Measurements from ENCODE around the gene SEZ6.

SEZ6 gene

DNA sequence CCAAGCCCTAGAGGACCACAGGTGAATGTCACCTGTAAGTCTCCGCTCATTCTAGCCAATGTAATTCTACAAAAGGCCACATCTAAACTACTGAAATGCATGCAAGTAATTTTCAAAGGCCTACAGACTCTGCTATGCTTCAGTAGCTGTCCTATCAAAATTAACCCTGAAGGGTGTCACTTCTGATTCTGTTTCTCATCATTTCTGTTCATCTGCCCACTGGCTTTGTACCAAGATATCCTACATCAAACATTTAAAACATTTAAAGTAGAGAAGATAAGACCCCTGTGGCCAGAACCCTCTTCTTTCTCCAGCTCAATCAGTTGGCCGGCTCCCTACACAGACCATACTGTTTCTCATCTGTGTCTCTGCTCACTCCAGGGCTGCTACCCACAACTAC, 76.0 kb downstream of the SEZ6 start:
- TF ChIP-seq TEAD4 (IDR thresholded peaks at IDR 0.05) (no peak), RAD21 (IDR thresholded peaks at IDR 0.05; ENCODE audit: low read depth) (no peak), TCF12 (IDR thresholded peaks at IDR 0.05; ENCODE audit: low read depth) (no peak), TAF1 (IDR thresholded peaks at IDR 0.05; ENCODE audit: low read depth) (no peak), ZBTB7A (IDR thresholded peaks at IDR 0.05; ENCODE audit: low read depth) (no peak), NFIC (IDR thresholded peaks at IDR 0.05) (no peak), CEBPB (IDR thresholded peaks at IDR 0.05) (no peak), EP300 (IDR thresholded peaks at IDR 0.05; ENCODE audit: borderline replicate concordance) (no peak)
- TF ChIP-seq, protein P1, sequence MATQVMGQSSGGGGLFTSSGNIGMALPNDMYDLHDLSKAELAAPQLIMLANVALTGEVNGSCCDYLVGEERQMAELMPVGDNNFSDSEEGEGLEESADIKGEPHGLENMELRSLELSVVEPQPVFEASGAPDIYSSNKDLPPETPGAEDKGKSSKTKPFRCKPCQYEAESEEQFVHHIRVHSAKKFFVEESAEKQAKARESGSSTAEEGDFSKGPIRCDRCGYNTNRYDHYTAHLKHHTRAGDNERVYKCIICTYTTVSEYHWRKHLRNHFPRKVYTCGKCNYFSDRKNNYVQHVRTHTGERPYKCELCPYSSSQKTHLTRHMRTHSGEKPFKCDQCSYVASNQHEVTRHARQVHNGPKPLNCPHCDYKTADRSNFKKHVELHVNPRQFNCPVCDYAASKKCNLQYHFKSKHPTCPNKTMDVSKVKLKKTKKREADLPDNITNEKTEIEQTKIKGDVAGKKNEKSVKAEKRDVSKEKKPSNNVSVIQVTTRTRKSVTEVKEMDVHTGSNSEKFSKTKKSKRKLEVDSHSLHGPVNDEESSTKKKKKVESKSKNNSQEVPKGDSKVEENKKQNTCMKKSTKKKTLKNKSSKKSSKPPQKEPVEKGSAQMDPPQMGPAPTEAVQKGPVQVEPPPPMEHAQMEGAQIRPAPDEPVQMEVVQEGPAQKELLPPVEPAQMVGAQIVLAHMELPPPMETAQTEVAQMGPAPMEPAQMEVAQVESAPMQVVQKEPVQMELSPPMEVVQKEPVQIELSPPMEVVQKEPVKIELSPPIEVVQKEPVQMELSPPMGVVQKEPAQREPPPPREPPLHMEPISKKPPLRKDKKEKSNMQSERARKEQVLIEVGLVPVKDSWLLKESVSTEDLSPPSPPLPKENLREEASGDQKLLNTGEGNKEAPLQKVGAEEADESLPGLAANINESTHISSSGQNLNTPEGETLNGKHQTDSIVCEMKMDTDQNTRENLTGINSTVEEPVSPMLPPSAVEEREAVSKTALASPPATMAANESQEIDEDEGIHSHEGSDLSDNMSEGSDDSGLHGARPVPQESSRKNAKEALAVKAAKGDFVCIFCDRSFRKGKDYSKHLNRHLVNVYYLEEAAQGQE (IDR thresholded peaks at IDR 0.05; ENCODE audit: low read depth), result no peak
- TF ChIP-seq, protein P2, sequence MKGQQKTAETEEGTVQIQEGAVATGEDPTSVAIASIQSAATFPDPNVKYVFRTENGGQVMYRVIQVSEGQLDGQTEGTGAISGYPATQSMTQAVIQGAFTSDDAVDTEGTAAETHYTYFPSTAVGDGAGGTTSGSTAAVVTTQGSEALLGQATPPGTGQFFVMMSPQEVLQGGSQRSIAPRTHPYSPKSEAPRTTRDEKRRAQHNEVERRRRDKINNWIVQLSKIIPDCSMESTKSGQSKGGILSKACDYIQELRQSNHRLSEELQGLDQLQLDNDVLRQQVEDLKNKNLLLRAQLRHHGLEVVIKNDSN (IDR thresholded peaks at IDR 0.05), result no peak

DNA sequence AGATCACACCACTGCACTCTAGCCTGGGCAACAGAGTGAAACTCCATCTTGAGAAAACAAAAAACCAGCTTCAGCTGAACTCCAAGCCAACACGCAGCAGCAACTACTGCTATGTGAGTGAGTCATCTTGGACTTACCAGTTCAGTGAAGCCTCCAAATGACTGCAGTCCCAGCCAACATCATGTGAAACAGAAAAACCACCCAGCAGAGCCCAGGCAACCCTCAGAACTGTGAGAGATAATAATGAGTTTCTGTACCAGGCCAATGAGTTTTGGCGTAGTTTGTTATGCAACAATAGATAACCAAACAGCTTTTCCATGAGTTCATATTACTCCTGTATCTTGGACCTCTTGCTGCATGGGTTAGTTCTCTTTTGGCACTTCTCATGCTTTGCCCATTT, 77.8 kb downstream of the SEZ6 start:
- TF ChIP-seq EGR1 (IDR thresholded peaks at IDR 0.05) (no peak), TCF12 (IDR thresholded peaks at IDR 0.05; ENCODE audit: low read depth) (no peak)

DNA sequence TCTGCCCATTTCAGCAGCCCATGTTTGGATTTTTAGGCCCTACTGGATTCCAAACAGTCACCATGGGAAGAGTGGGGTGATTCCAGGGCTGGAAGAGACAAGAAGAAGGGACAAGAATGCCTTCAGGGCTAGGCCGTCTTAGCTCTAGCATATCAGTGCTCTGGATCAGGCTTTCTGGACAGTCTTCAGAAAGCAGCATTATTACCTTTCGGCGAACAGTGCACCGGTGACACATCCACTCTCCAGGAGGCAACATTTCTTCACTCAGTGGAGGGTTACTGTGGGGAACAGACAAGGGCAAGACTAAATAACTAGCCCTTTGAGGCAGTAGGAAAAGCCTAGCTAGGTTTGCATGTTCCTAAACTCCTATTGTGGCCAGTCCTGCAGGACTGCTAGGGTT, 79.0 kb downstream of the SEZ6 start:
- TF ChIP-seq EP300 (IDR thresholded peaks at IDR 0.05; ENCODE audit: borderline replicate concordance) (no peak), RAD21 (IDR thresholded peaks at IDR 0.05; ENCODE audit: low read depth) (no peak), ZBTB7A (IDR thresholded peaks at IDR 0.05; ENCODE audit: low read depth) (no peak), TCF12 (IDR thresholded peaks at IDR 0.05; ENCODE audit: low read depth) (no peak), TAF1 (IDR thresholded peaks at IDR 0.05; ENCODE audit: low read depth) (no peak), NFIC (IDR thresholded peaks at IDR 0.05) (no peak), CEBPB (IDR thresholded peaks at IDR 0.05) (no peak), TEAD4 (IDR thresholded peaks at IDR 0.05) (no peak), EGR1 (IDR thresholded peaks at IDR 0.05) (no peak), FOXM1 (IDR thresholded peaks at IDR 0.05; ENCODE audit: borderline replicate concordance, low read depth) (no peak), CREB1 (IDR thresholded peaks at IDR 0.05; ENCODE audit: low read depth) (no peak), YY1 (IDR thresholded peaks at IDR 0.05; ENCODE audit: low read depth) (no peak)
- TF ChIP-seq, protein P3, sequence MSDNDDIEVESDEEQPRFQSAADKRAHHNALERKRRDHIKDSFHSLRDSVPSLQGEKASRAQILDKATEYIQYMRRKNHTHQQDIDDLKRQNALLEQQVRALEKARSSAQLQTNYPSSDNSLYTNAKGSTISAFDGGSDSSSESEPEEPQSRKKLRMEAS (IDR thresholded peaks at IDR 0.05), result no peak
- TF ChIP-seq, protein P2 (IDR thresholded peaks at IDR 0.05), result no peak
- TF ChIP-seq, protein P1 (IDR thresholded peaks at IDR 0.05; ENCODE audit: low read depth), result no peak

DNA sequence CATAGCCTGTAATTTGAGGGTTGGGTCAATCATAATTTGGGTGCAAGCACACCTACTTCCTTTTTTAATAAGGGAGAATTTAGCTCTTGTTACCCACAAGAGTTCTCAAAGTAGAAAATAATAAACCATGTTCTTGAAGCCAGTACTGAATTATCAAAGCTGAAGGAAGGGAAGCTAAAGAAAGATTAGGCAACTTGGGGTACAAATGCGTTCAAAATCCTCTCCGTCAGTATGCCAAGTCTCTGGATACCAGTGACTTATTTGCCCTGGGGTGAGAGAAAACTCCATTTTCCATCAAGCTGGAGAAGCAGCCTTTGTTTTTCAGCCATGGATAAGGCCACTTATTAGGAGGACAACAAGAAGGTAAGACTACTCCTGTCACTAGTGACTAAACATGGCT, 79.5 kb downstream of the SEZ6 start:
- TF ChIP-seq, protein P2 (IDR thresholded peaks at IDR 0.05), result no peak
- TF ChIP-seq TEAD4 (IDR thresholded peaks at IDR 0.05) (no peak), YY1 (IDR thresholded peaks at IDR 0.05; ENCODE audit: low read depth) (no peak), CEBPB (IDR thresholded peaks at IDR 0.05) (no peak), FOXM1 (IDR thresholded peaks at IDR 0.05; ENCODE audit: borderline replicate concordance, low read depth) (no peak), TAF1 (IDR thresholded peaks at IDR 0.05; ENCODE audit: low read depth) (no peak), ZBTB7A (IDR thresholded peaks at IDR 0.05; ENCODE audit: low read depth) (no peak), NFIC (IDR thresholded peaks at IDR 0.05) (no peak), TCF12 (IDR thresholded peaks at IDR 0.05; ENCODE audit: low read depth) (no peak), EP300 (IDR thresholded peaks at IDR 0.05; ENCODE audit: borderline replicate concordance) (no peak)
- TF ChIP-seq, protein P1 (IDR thresholded peaks at IDR 0.05; ENCODE audit: low read depth), result no peak
- TF ChIP-seq, protein P3 (IDR thresholded peaks at IDR 0.05), result no peak
